A549 (cell line): ENCODE measurements around the gene APP. TPM values are rescaled to one million over a fixed set of nuclear protein-coding genes. Genes with fewer than 3 reads are reported as not detected.

Experiments used
- ATAC-seq, 2 experiments: fragments of 200-7000 bp in 1 of 2; fragments of >200 bp in 1 of 2; cut with Nextera tagmentation in 1 of 2; cut with Tn5 transposase in 1 of 2; 3 replicates each; pipeline versions ENCODE4 v1.8.0 to v1.9.1; 2018 to 2020; ENCODE audit warnings: mild to moderate bottlenecking in 1 of 2, moderate library complexity in 1 of 2
- CTCF ChIA-PET: fragments of 300-600 bp; sonication (Branson Sonifier 250); formaldehyde crosslinking; extraction: SDS; loops from one replicate; lab custom pipeline; 2021; ENCODE audit warnings: antibody characterized with exemption, inconsistent platforms; lab: Yijun Ruan, JAX
- POLR2A ChIA-PET: fragments of 350-600 bp; formaldehyde crosslinking; extraction: SDS; loops from one replicate; lab custom pipeline; 2021; ENCODE audit warnings: antibody characterized with exemption, inconsistent platforms; lab: Yijun Ruan, JAX
- DNase-seq, 2 experiments: peaks; one replicate each; pipeline versions ENCODE4 v3.0.0 to v3.0.0-alpha.2; 2011 to 2016; ENCODE audit warnings: low read depth in 1 of 2, low spot score in 1 of 2
- FAIRE-seq: peaks from 2 replicates; lab custom pipeline; 2011; peaks lifted over from hg19 to GRCh38; lab: Jason Lieb, UNC
- H3K27ac ChIP-seq, 2 experiments: fragments of >200 bp; sonication (Bioruptor Twin); formaldehyde crosslinking; 3 replicates each; pipeline ENCODE4 v1.5.1; 2016 to 2017
- H3K4me1 ChIP-seq: fragments of >200 bp; sonication (Bioruptor Twin); formaldehyde crosslinking; 3 replicates; pipeline ENCODE4 v1.6.1; 2016
- H3K4me2 ChIP-seq: fragments of >200 bp; sonication (Bioruptor Twin); formaldehyde crosslinking; 3 replicates; pipeline ENCODE4 v1.6.1; 2016
- H3K4me3 ChIP-seq: fragments of >200 bp; sonication (Bioruptor Twin); formaldehyde crosslinking; 3 replicates; pipeline ENCODE4 v1.5.1; 2016
- H3K9me3 ChIP-seq: fragments of >200 bp; sonication (Bioruptor Twin); formaldehyde crosslinking; 3 replicates; pipeline ENCODE4 v1.6.1; 2016
- BHLHE40 ChIP-seq: IDR thresholded peaks from 2 replicates; pipeline ENCODE4 v1.6.1; 2012; ENCODE audit warnings: low read depth, low read length, inconsistent platforms
- CHD4 ChIP-seq: fragments of 200-600 bp; sonication (generic); IDR thresholded peaks from 2 replicates; pipeline ENCODE4 v1.6.1; 2016; ENCODE audit warnings: antibody characterized with exemption, mild to moderate bottlenecking, borderline replicate concordance
- EP300 ChIP-seq, 2 experiments: fragments of >200 bp; sonication (Bioruptor Twin); formaldehyde crosslinking; IDR thresholded peaks; 2 replicates in 1 of 2; 3 replicates in 1 of 2; pipeline ENCODE4 v1.6.1; 2016 to 2017
- ESRRA ChIP-seq: fragments of 150-350 bp; IDR thresholded peaks from 2 replicates; pipeline ENCODE4 v1.6.1; 2014; ENCODE audit warnings: mild to moderate bottlenecking, low read length, borderline replicate concordance
- FOSB ChIP-seq: fragments of 250-450 bp; sonication (Bioruptor Pico); IDR thresholded peaks from 2 replicates; pipeline ENCODE4 v1.5.0; 2020; ENCODE audit warnings: mild to moderate bottlenecking, moderate library complexity
- HEYL ChIP-seq: fragments of 250-450 bp; sonication (Bioruptor Pico); IDR thresholded peaks from 2 replicates; pipeline ENCODE4 v1.8.0; 2021; ENCODE audit warnings: mild to moderate bottlenecking, moderate library complexity
- HMGXB4 ChIP-seq: fragments of 250-450 bp; sonication (Bioruptor Pico); IDR thresholded peaks from 2 replicates; pipeline ENCODE4 v1.5.0; 2021; ENCODE audit warnings: mild to moderate bottlenecking, moderate library complexity, borderline replicate concordance
- HOXA7 ChIP-seq: fragments of 250-450 bp; sonication (Bioruptor Pico); IDR thresholded peaks from 2 replicates; pipeline ENCODE4 v1.5.0; 2020; ENCODE audit warnings: mild to moderate bottlenecking, moderate library complexity
- HOXB5 ChIP-seq: fragments of 250-450 bp; sonication (Bioruptor Pico); IDR thresholded peaks from 2 replicates; pipeline ENCODE4 v1.5.0; 2020; ENCODE audit warnings: mild to moderate bottlenecking, moderate library complexity
- JUN ChIP-seq, 2 experiments: fragments of >200 bp; sonication (Bioruptor Twin); formaldehyde crosslinking; IDR thresholded peaks; 2 replicates in 1 of 2; 3 replicates in 1 of 2; pipeline ENCODE4 v1.6.1; 2016 to 2017
- KDM5A ChIP-seq: fragments of 200-600 bp; sonication (generic); IDR thresholded peaks from 2 replicates; pipeline ENCODE4 v1.6.1; 2016; ENCODE audit warnings: antibody characterized with exemption, mild to moderate bottlenecking
- MAFK ChIP-seq: fragments of 450-650 bp; IDR thresholded peaks from 2 replicates; pipeline ENCODE4 v1.6.1; 2014; ENCODE audit not compliant: partially characterized antibody
- MAZ ChIP-seq: fragments of 150-350 bp; IDR thresholded peaks from 2 replicates; pipeline ENCODE4 v1.6.1; 2014; ENCODE audit warnings: antibody characterized with exemption, low read depth, low read length, borderline replicate concordance
- PHF8 ChIP-seq: fragments of 200-600 bp; sonication (generic); IDR thresholded peaks from 2 replicates; pipeline ENCODE4 v1.6.1; 2016; ENCODE audit warnings: low read depth, mild to moderate bottlenecking, antibody characterized with exemption, moderate library complexity, borderline replicate concordance
- RAD21 ChIP-seq, 2 experiments: fragments of >200 bp in 1 of 2; sonication (Bioruptor Twin) in 1 of 2; formaldehyde crosslinking in 1 of 2; IDR thresholded peaks in 1 of 2; conservative IDR thresholded peaks in 1 of 2; 2 replicates in 1 of 2; 3 replicates in 1 of 2; pipeline ENCODE4 v1.6.1; 2012 to 2018; ENCODE audit warnings: inconsistent platforms in 1 of 2
- RARB ChIP-seq: fragments of 250-450 bp; sonication (Bioruptor Pico); IDR thresholded peaks from 2 replicates; pipeline ENCODE4 v1.8.0; 2021; ENCODE audit warnings: mild to moderate bottlenecking, moderate library complexity
- REST ChIP-seq: fragments of 200-600 bp; sonication (generic); IDR thresholded peaks from 2 replicates; pipeline ENCODE4 v1.6.1; 2016; ENCODE audit warnings: antibody characterized with exemption, mild to moderate bottlenecking, moderate library complexity
- SREBF2 ChIP-seq: fragments of 450-650 bp; IDR thresholded peaks from 2 replicates; pipeline ENCODE4 v1.6.1; 2014; ENCODE audit warnings: mild to moderate bottlenecking, moderate library complexity
- TFCP2L1 ChIP-seq: fragments of 250-450 bp; sonication (Bioruptor Pico); IDR thresholded peaks from 2 replicates; pipeline ENCODE4 v1.5.0; 2021; ENCODE audit warnings: mild to moderate bottlenecking
- ZFP36 ChIP-seq: fragments of 450-650 bp; IDR thresholded peaks from 2 replicates; pipeline ENCODE4 v1.6.1; 2014; ENCODE audit warnings: borderline replicate concordance; ENCODE audit not compliant: partially characterized antibody
- WGBS: methylation state at CpG from one replicate; pipeline ENCODE4 v1.1.6; 2017; ENCODE audit errors: missing lambda C conversion rate; 5-methylcytosine and 5-hydroxymethylcytosine counted together
- polyA plus RNA-seq, 4 experiments: library from polyadenylated mRNA; depleted of rRNA in 3 of 4; stranded (reverse); fragments of >200 nt; fragmentation: RNase III in 1 of 4; extraction: RNeasy Plus Mini Kit Qiagen cat#74134 plus additional on column Dnase treatment in 1 of 4; gene quantifications; 2 replicates in 3 of 4; 3 replicates in 1 of 4; pipeline ENCODE4 v1.2.3, GENCODE V29; 2011 to 2017

APP gene
- polyA plus RNA-seq, 2 of the 4 experiments (the other 2 are of a cell fraction), result 540 to 565 TPM

- ATAC-seq, result no peak
- no peak for DNase-seq
- no peak for FAIRE-seq
- 82% methylated on average over 9 of the region's 9 CpGs for WGBS
- TF ChIP-seq EP300 (IDR thresholded peaks at IDR 0.05) (no peak), ZFP36 (no peak), HOXB5 (no peak), KDM5A (no peak), TFCP2L1 (CRISPR knock-in tag) (no peak), BHLHE40 (no peak), RAD21 (conservative IDR thresholded peaks at IDR 0.05 in 1 of 2, IDR thresholded peaks at IDR 0.05 in 1 of 2) (no peak), REST (no peak), PHF8 (no peak), HMGXB4 (CRISPR knock-in tag) (no peak), MAFK (no peak), CHD4 (no peak)
- Histone ChIP-seq H3K27ac (no peak overlapping the region), H3K4me2 (no peak overlapping the region), H3K9me3 (no peaks in the 10 kb centered on the region), H3K4me3 (no peak overlapping the region), H3K4me1 (no peaks in the 10 kb centered on the region)
- ChIA-PET CTCF (no interaction called here), POLR2A (no interaction called here)
Measured at GRCh38 chr21:25979845-25980616, 190.5 kb downstream of the APP start.

GRCh38 chr21:25977068-25977611 lies 193.4 kb downstream of the APP start:
- no peaks in the 10 kb centered on the region for H3K4me1 ChIP-seq
- H3K4me2 ChIP-seq, result no peak overlapping the region
- FAIRE-seq (no peak), ATAC-seq (no peak)
- H3K27ac ChIP-seq, result no peak overlapping the region
- TF ChIP-seq ZFP36, result no peak
- no peak for TF ChIP-seq SREBF2
- no peak for TF ChIP-seq MAFK
- no peak for TF ChIP-seq PHF8
- no peak for TF ChIP-seq FOSB (CRISPR knock-in tag)
- no peak for TF ChIP-seq MAZ
- no peak for TF ChIP-seq EP300 (IDR thresholded peaks at IDR 0.05)
- no peak for TF ChIP-seq HEYL (CRISPR knock-in tag)
- TF ChIP-seq JUN (IDR thresholded peaks at IDR 0.05), result no peak
- TF ChIP-seq HMGXB4 (CRISPR knock-in tag), result no peak
- no peak for TF ChIP-seq TFCP2L1 (CRISPR knock-in tag)
- TF ChIP-seq ESRRA, result no peak
- no peak for TF ChIP-seq RARB (CRISPR knock-in tag)
- TF ChIP-seq HOXA7 (CRISPR knock-in tag), result no peak
- TF ChIP-seq, all 56 proteins: peak for 0
- H3K4me3 ChIP-seq, result no peak overlapping the region
- H3K9me3 ChIP-seq, result no peaks in the 10 kb centered on the region
- ChIA-PET POLR2A (no interaction called here), CTCF (no interaction called here)
- no peak for DNase-seq
